Heart left ventricle (tissue), 16 donors: ENCODE results near the gene MLLT10. TPM values are rescaled to one million over a fixed set of nuclear protein-coding genes. Genes with fewer than 3 reads are reported as not detected.

Experiments used
- ATAC-seq, 4 donors: fragments of 200-7000 bp; cut with Tn5 transposase; one replicate each; pipeline ENCODE4 v1.9.1; 2020 to 2022; ENCODE audit warnings: moderate library complexity in 4 of 4, mild to moderate bottlenecking in 3 of 4, moderate number of reproducible peaks in 1 of 4
- DNase-seq, 5 donors: peaks; one replicate each; pipeline ENCODE4 v3.0.0-alpha.2; 2020
- H3K27ac ChIP-seq, 12 donors: fragments of 200-600 bp; sonication (generic) in 4 of 12; one replicate each; pipeline versions ENCODE4 v1.5.0 to v1.8.0; 2016 to 2022; ENCODE audit warnings: mild to moderate bottlenecking in 2 of 12
- H3K27me3 ChIP-seq, 9 donors: fragments of 200-600 bp; sonication (generic) in 2 of 9; one replicate each; pipeline versions ENCODE4 v1.5.1 to v1.8.0; 2016 to 2022; ENCODE audit warnings: mild to moderate bottlenecking in 3 of 9
- H3K36me3 ChIP-seq, 9 donors: fragments of 200-600 bp; sonication (generic) in 2 of 9; one replicate each; pipeline versions ENCODE4 v1.5.0 to v1.8.0; 2018 to 2022; ENCODE audit warnings: mild to moderate bottlenecking in 2 of 9
- H3K4me1 ChIP-seq, 12 donors: fragments of 200-600 bp; sonication (generic) in 4 of 12; one replicate each; pipeline versions ENCODE4 v1.5.0 to v1.8.0; 2016 to 2022; ENCODE audit warnings: mild to moderate bottlenecking in 3 of 12
- H3K4me3 ChIP-seq, 12 donors: fragments of 200-600 bp; sonication (generic) in 4 of 12; one replicate each; pipeline versions ENCODE4 v1.5.0 to v1.8.0; 2017 to 2022; ENCODE audit warnings: mild to moderate bottlenecking in 9 of 12, moderate library complexity in 4 of 12
- H3K9me3 ChIP-seq, 12 donors: fragments of 200-600 bp; sonication (generic) in 4 of 12; one replicate each; pipeline versions ENCODE4 v1.5.0 to v1.8.0; 2016 to 2022; ENCODE audit warnings: mild to moderate bottlenecking in 1 of 12
- POLR2A ChIP-seq, 2 donors: fragments of 450-650 bp; IDR thresholded peaks; one replicate each; pipeline ENCODE4 v1.6.1; 2017; ENCODE audit warnings: antibody characterized with exemption in 2 of 2, mild to moderate bottlenecking in 2 of 2, moderate library complexity in 2 of 2
- WGBS, 4 donors: extraction: QIAGEN DNeasy Blood & Tissue Kit in 2 of 4; methylation state at CpG; one replicate each; pipeline versions ENCODE4 v1.1.5 to v1.1.7; 2013 to 2018; 5-methylcytosine and 5-hydroxymethylcytosine counted together
- intact Hi-C, 10 donors: fragments of 100-400 bp; cut with DNase I; formaldehyde crosslinking; loops; one replicate each; pipeline versions ENCODE4 v1.11.1 to v1.14.2; 2022
- polyA plus RNA-seq, 2 donors: library from polyadenylated mRNA; stranded (reverse); fragments of 200-250 nt; gene quantifications; one replicate each; pipeline ENCODE4 v1.2.3, GENCODE V29; 2013
- total RNA-seq, 9 donors: library from RNA; depleted of rRNA in 2 of 9; stranded (reverse); fragments of >200 nt in 2 of 9; fragmentation: NEBNext Ultra II Directional in 3 of 9; extraction: Animal tissue kit (Norgen Biotek cat#: 25700) in 3 of 9; gene quantifications; one replicate each; pipeline versions ENCODE4 v1.1.0 to v1.2.4, GENCODE V29; 2016 to 2023
- TF ChIP-seq, protein P1 (sequence below), 12 donors: fragments of 200-600 bp; sonication (generic) in 4 of 12; IDR thresholded peaks; one replicate each; pipeline versions ENCODE4 v1.5.0 to v1.8.0; 2018 to 2022; ENCODE audit warnings: antibody characterized with exemption in 12 of 12, mild to moderate bottlenecking in 5 of 12
- donor health status: ischemic (EF 13 %, LVEDD 7.1; RV severe dilation, severe dysfunction).
- donor health status: healthy with polysubstance abuse.
- donor health status: DM: no; HTN: yes; CAD: no.
- donor health status: DM: no; HTN: no; CAD: no.
- donor health status: ischemic (EF 25% LVEDD 6.9; RV normal size, moderate dysfunction).
- donor health status: ischemic (EF 25% LVEDD 5.7; RV mildly dilated, moderate dysfunction).
- donor health status: healthy.
- donor health status: DM: yes; HTN: yes; CAD: no.
- donor health status: ischemic (EF 35%, LVEDD 5.7; RV mildly dilated, moderate dysfunction).
- donor health status: nonischemic (EF 11% LVEDD 7.7; RV severe dilation, severe dysfunction).
- donor health status: DM: yes; HTN: yes; CAD: no.
- donor health status: PGD.
- donor health status: ischemic (EF 29% LVEDD 5.4; RV normal size, mild dysfunction).
- donor health status: nonischemic (EF 23%, LVEDD 6.1; RV moderate dilation, normal function).

MLLT10 gene
- total and polyA plus RNA-seq, 11 donors, result 16.0 to 30.7 (median 25.2) TPM

GRCh38 chr10:21526188-21526859, 7.7 kb upstream of the MLLT10 start:
- Histone ChIP-seq H3K36me3 (no peaks in the 10 kb centered on the region), H3K4me3 (peak overlapping the region; percentile 54 to 85 (median 71)), H3K9me3 (no peaks in the 10 kb centered on the region), H3K27me3 (no peaks in the 10 kb centered on the region), H3K4me1 (peaks cover 0 to 18% (median 4%) of the 10 kb centered on the region in 12 donors), H3K27ac (peak overlapping the region; percentile 95 to 99 (median 98))
- ATAC-seq, result peak; percentile 60 to 83 (median 78)
- 0% methylated on average over 9 to 56 of the region's 56 CpGs for WGBS, 4 donors
- intact Hi-C loops, result loop anchor here in 2 of 10 donors (2.0 to 10.0 kb wide), 3 partner anchors 30 to 798 kb away; partner anchors contain the start of genes BMI1 (in 1 of the 2) and COMMD3 (in 1 of the 2)
- TF ChIP-seq, protein P1, sequence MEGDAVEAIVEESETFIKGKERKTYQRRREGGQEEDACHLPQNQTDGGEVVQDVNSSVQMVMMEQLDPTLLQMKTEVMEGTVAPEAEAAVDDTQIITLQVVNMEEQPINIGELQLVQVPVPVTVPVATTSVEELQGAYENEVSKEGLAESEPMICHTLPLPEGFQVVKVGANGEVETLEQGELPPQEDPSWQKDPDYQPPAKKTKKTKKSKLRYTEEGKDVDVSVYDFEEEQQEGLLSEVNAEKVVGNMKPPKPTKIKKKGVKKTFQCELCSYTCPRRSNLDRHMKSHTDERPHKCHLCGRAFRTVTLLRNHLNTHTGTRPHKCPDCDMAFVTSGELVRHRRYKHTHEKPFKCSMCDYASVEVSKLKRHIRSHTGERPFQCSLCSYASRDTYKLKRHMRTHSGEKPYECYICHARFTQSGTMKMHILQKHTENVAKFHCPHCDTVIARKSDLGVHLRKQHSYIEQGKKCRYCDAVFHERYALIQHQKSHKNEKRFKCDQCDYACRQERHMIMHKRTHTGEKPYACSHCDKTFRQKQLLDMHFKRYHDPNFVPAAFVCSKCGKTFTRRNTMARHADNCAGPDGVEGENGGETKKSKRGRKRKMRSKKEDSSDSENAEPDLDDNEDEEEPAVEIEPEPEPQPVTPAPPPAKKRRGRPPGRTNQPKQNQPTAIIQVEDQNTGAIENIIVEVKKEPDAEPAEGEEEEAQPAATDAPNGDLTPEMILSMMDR (IDR thresholded peaks at IDR 0.05), result no peak
- peak in 1 of 2 donors; percentile 20 for TF ChIP-seq POLR2A (IDR thresholded peaks at IDR 0.05)
- peak; percentile 88 to 92 (median 90) for DNase-seq

DNA sequence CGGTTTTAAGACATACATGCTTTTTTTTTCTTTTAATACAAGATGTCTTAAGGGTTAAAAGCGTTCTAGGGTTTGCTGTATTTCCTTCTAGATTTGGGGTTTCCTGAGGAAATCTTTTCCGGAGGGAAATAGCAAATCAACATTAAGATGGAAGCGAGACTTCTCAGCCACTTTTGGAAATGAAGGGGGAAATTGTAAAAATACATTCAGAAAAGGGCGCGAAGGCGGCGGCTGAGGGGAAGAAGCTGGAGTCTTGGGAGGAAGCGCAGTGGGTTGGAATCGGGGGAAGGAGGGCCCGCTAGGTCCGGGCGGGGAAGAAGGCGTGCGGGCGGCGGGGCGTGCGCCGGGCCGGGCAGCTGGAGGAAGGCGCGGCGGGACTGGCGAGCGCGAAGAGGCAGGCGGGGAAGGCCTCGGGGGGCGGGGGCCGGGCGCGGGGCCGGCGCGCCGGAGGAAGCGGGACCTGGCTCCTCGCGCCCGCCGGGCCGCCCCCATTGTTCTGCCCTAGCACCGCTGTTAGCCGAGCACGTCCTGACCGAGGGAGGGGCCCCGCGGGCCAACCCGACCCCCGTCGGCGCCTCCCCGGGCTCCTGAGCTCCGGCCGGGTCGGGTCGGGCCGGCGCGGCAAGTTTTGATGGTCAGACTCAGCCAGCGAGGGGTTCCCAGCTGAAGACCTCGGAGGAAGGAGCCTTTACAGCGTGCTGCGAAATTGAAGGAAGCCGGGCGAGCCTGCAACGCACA, 7.0 kb upstream of the MLLT10 start:
- H3K36me3 ChIP-seq, result no peaks in the 10 kb centered on the region
- peak; percentile 12 to 64 (median 52) for ATAC-seq
- peak overlapping the region; percentile 95 to 99 (median 98) for H3K27ac ChIP-seq
- WGBS, 4 donors, result 0 to 1% (median 1%) methylated on average over 53 to 68 of the region's 68 CpGs
- DNase-seq, result peak; percentile 77 to 87 (median 82)
- TF ChIP-seq, protein P1 (IDR thresholded peaks at IDR 0.05), result no peak
- peak in 1 of 2 donors; percentile 32 for TF ChIP-seq POLR2A (IDR thresholded peaks at IDR 0.05)
- peak overlapping the region; percentile 54 to 85 (median 71) for H3K4me3 ChIP-seq
- peaks cover 0 to 20% (median 4%) of the 10 kb centered on the region in 12 donors for H3K4me1 ChIP-seq
- no peaks in the 10 kb centered on the region for H3K27me3 ChIP-seq
- H3K9me3 ChIP-seq, result no peaks in the 10 kb centered on the region
- intact Hi-C loops, result loop anchor here in 2 of 10 donors (2.0 to 10.0 kb wide), 3 partner anchors 30 to 798 kb away; partner anchors contain the start of genes BMI1 (in 1 of the 2) and COMMD3 (in 1 of the 2)

GRCh38 chr10:21527598-21528235, 6.3 kb upstream of the MLLT10 start:
- Histone ChIP-seq H3K27ac (peak overlapping the region; percentile 95 to 99 (median 98)), H3K4me3 (peak overlapping the region; percentile 19 to 85 (median 71)), H3K4me1 (peaks cover 0 to 26% (median 7%) of the 10 kb centered on the region in 12 donors), H3K27me3 (no peaks in the 10 kb centered on the region), H3K36me3 (no peaks in the 10 kb centered on the region), H3K9me3 (no peaks in the 10 kb centered on the region)
- no peak for ATAC-seq
- no peak for DNase-seq
- intact Hi-C loops, result loop anchor here in 2 of 10 donors (2.0 to 10.0 kb wide), 3 partner anchors 31 to 797 kb away; partner anchors contain the start of genes BMI1 (in 1 of the 2) and COMMD3 (in 1 of the 2)
- TF ChIP-seq POLR2A (IDR thresholded peaks at IDR 0.05), result no peak
- TF ChIP-seq, protein P1 (IDR thresholded peaks at IDR 0.05), result no peak
- 18 to 23% (median 20%) methylated on average over 18 of the region's 18 CpGs for WGBS, 4 donors
